Activated naive CD8-positive, alpha-beta T cell treated with anti-CD3 and anti-CD28 coated beads, Interleukin-2, amount 10 ng/mL, durations not matched to agents 7 days and 5 days (primary cell): ENCODE data around the gene B4GALT6. TPM values are rescaled to one million over a fixed set of nuclear protein-coding genes. Genes with fewer than 3 reads are reported as not detected.

Experiments
- ATAC-seq: fragments of 150-1000 bp; cut with Tn5 transposase; one replicate; pipeline ENCODE4 v1.10.0; 2021; ENCODE audit warnings: low read depth, moderate library complexity
- POLR2A ChIA-PET: fragments of 350-600 bp; sonication (Branson Sonifier 250); formaldehyde crosslinking; loops from one replicate; lab custom pipeline; 2021; ENCODE audit warnings: antibody characterized with exemption; lab: Charles Lee
- DNase-seq: peaks from one replicate; pipeline ENCODE4 v3.0.0; 2021
- H3K27ac Mint-ChIP-seq: one replicate; pipeline ENCODE4 v1.8.0; 2022; ENCODE audit warnings: mild to moderate bottlenecking, mixed read lengths
- H3K27me3 Mint-ChIP-seq: one replicate; pipeline ENCODE4 v1.8.0; 2022; ENCODE audit warnings: mild to moderate bottlenecking, moderate library complexity, mixed read lengths
- H3K36me3 Mint-ChIP-seq: one replicate; pipeline ENCODE4 v1.8.0; 2021; ENCODE audit warnings: mild to moderate bottlenecking, mixed read lengths
- H3K4me1 Mint-ChIP-seq: one replicate; pipeline ENCODE4 v1.8.0; 2021; ENCODE audit warnings: mixed read lengths
- H3K4me3 Mint-ChIP-seq: one replicate; pipeline ENCODE4 v1.8.0; 2022; ENCODE audit warnings: mild to moderate bottlenecking, moderate library complexity, mixed read lengths
- H3K9me3 Mint-ChIP-seq: one replicate; pipeline ENCODE4 v1.8.0; 2021; ENCODE audit warnings: mixed read lengths
- total RNA-seq, 2 experiments: library from RNA; stranded (reverse); gene quantifications; one replicate each; pipeline ENCODE4 v1.2.3, GENCODE V29; 2021

Gene B4GALT6
- total RNA-seq, 2 experiments from 2014 or later = 0.48 to 0.58 TPM

- Mint-ChIP-seq H3K4me3 (no peak overlapping the region), H3K27me3 (peaks cover 3% of the 10 kb centered on the region), H3K27ac (no peak overlapping the region), H3K36me3 (no peaks in the 10 kb centered on the region), H3K4me1 (peaks cover 11% of the 10 kb centered on the region), H3K9me3 (no peaks in the 10 kb centered on the region)
- POLR2A ChIA-PET = no interaction called here
- ATAC-seq = no peak
- DNase-seq = no peak
Observed at GRCh38 chr18:31630549-31630948, 53.8 kb downstream of the B4GALT6 start.

- H3K4me3 Mint-ChIP-seq = no peak overlapping the region
- H3K27ac Mint-ChIP-seq = no peak overlapping the region
- no peak for DNase-seq
- no peaks in the 10 kb centered on the region for H3K4me1 Mint-ChIP-seq
- ATAC-seq = no peak
- POLR2A ChIA-PET = no interaction called here
- H3K27me3 Mint-ChIP-seq = peaks cover 7% of the 10 kb centered on the region
- no peaks in the 10 kb centered on the region for H3K36me3 Mint-ChIP-seq
- H3K9me3 Mint-ChIP-seq = no peaks in the 10 kb centered on the region
Observed at GRCh38 chr18:31626409-31626808, 58.0 kb downstream of the B4GALT6 start.

DNA sequence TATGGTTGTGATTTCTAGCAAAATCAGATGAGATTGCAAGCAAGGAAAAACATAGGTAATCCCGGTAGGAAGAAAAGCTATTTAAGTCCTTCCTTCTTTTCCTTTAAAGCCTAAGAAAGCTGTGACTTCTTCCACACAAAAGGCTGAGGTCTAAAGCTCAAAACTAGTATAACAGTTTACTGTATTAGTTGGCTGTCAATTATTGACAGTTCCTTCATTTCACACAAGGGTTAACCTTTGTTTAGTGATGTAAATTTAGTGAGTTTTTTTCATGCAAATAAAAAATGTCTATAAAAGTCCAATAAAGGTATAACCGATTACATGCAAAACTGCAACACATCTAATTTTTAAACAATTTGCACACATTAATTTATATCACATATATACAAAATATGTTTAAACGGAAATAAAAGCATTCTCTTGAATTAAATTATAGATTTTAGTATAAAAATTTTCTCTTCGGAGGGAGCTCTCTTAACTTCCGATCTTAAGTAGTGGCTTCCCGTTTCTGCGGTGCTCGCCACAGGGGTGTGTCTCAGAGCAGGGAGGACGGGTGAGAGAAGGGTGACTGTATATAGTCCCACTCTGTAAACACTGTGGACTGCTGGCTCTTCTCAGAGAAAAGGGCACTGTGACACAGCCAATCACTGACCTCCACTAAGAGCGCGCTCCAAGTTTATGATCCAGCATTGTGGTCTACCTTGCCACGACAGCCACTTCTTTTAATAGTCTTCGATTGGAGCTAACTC, 59.3 kb downstream of the B4GALT6 start:
- DNase-seq (no peak), ATAC-seq (no peak)
- Mint-ChIP-seq H3K27me3 (peaks cover 7% of the 10 kb centered on the region), H3K4me3 (no peak overlapping the region), H3K27ac (no peak overlapping the region), H3K36me3 (no peaks in the 10 kb centered on the region), H3K9me3 (no peaks in the 10 kb centered on the region), H3K4me1 (no peaks in the 10 kb centered on the region)
- POLR2A ChIA-PET = no interaction called here

GRCh38 chr18:31619291-31619690, 65.1 kb downstream of the B4GALT6 start:
- POLR2A ChIA-PET = no interaction called here
- Mint-ChIP-seq H3K36me3 (no peaks in the 10 kb centered on the region), H3K4me1 (no peaks in the 10 kb centered on the region), H3K27me3 (peaks cover 10% of the 10 kb centered on the region), H3K9me3 (no peaks in the 10 kb centered on the region), H3K4me3 (no peak overlapping the region), H3K27ac (no peak overlapping the region)
- no peak for DNase-seq
- no peak for ATAC-seq

DNA sequence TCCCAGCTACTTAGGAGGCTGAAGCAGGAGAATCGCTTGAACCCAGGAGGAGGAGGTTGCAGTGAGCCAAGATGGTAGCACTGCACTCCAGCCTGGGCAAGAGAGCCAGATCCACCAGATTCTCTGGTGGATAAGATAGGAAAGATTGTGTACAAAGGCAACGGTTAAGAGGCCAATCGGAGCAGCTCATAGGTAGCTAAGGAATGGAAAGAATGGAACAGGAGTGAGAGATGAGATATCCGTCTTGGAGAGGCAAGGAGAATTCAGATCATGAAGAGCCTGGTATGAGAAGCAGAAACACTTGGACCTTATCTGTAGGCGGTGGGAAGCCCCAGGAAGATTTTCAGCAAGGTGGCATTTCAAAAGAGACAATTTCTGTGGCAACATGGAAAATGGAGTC, 65.6 kb downstream of the B4GALT6 start:
- Mint-ChIP-seq H3K4me3 (no peak overlapping the region), H3K4me1 (no peaks in the 10 kb centered on the region), H3K9me3 (no peaks in the 10 kb centered on the region), H3K36me3 (no peaks in the 10 kb centered on the region), H3K27ac (no peak overlapping the region), H3K27me3 (peaks cover 10% of the 10 kb centered on the region)
- ATAC-seq (no peak), DNase-seq (no peak)
- POLR2A ChIA-PET = no interaction called here

- ATAC-seq (no peak), DNase-seq (no peak)
- no peaks in the 10 kb centered on the region for H3K4me1 Mint-ChIP-seq
- H3K27me3 Mint-ChIP-seq = peaks cover 7% of the 10 kb centered on the region
- POLR2A ChIA-PET = no interaction called here
- H3K9me3 Mint-ChIP-seq = no peaks in the 10 kb centered on the region
- H3K4me3 Mint-ChIP-seq = no peak overlapping the region
- no peaks in the 10 kb centered on the region for H3K36me3 Mint-ChIP-seq
- no peak overlapping the region for H3K27ac Mint-ChIP-seq
Observed at GRCh38 chr18:31617031-31617717, 67.2 kb downstream of the B4GALT6 start.

- no peak for ATAC-seq
- DNase-seq = no peak
- POLR2A ChIA-PET = no interaction called here
- Mint-ChIP-seq H3K27me3 (peaks cover 5% of the 10 kb centered on the region), H3K9me3 (no peaks in the 10 kb centered on the region), H3K27ac (no peak overlapping the region), H3K36me3 (no peaks in the 10 kb centered on the region), H3K4me3 (no peak overlapping the region), H3K4me1 (no peaks in the 10 kb centered on the region)
Observed at GRCh38 chr18:31616586-31616985, 67.8 kb downstream of the B4GALT6 start.

DNA sequence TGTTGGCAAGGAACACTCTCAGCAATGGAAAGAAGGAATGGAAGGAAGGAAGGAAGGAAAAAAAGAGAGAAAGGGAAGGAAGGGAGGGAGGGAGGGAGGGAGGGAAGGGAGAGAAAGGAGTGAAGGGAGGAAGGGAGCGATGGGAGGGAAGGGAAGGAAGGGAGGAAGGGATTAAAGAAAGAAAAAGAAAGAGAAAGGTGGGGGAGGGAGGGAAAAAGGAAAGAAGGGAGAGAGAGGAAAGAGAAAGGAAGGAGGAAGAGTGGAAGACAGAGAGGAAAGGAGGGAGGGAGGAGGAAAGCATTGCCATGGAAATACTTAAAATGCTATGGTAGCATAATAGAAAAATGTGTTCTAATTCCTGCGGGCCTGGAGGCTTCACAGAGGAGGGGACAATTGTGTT, 70.3 kb downstream of the B4GALT6 start:
- POLR2A ChIA-PET = no interaction called here

GRCh38 chr18:31612124-31612523, 72.3 kb downstream of the B4GALT6 start:
- no peak for ATAC-seq
- Mint-ChIP-seq H3K9me3 (no peaks in the 10 kb centered on the region), H3K4me1 (no peaks in the 10 kb centered on the region), H3K36me3 (no peaks in the 10 kb centered on the region), H3K27ac (no peak overlapping the region), H3K4me3 (no peak overlapping the region), H3K27me3 (peaks cover 12% of the 10 kb centered on the region)
- no peak for DNase-seq
- POLR2A ChIA-PET = no interaction called here

More for the DNA sequence above, 70.3 kb downstream of the B4GALT6 start:
- H3K9me3 Mint-ChIP-seq = no peaks in the 10 kb centered on the region
- no peaks in the 10 kb centered on the region for H3K4me1 Mint-ChIP-seq
- H3K27ac Mint-ChIP-seq = no peak overlapping the region
- DNase-seq = no peak
- no peak for ATAC-seq
- H3K36me3 Mint-ChIP-seq = no peaks in the 10 kb centered on the region
- no peak overlapping the region for H3K4me3 Mint-ChIP-seq
- H3K27me3 Mint-ChIP-seq = peaks cover 9% of the 10 kb centered on the region

DNA sequence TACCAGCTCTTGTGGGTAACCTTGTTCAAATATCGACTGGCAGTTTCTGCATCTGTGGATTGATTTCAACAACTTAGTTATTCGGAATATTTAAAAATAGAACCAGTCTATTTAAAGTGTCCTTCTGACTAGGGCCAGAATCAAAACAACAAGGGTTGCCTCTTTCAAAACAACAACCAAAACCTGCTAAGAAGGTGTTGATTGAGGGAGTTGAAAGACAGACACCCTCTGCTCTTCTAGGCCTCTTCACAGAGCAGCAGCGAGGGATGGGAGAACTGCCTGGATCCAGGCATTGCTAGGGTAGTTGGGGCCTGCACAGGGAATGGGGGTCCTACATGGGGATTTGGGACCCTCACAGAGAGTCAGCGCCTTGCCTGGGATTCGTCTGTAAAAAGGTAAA, 72.9 kb downstream of the B4GALT6 start:
- H3K9me3 Mint-ChIP-seq = no peaks in the 10 kb centered on the region
- ATAC-seq = no peak
- peaks cover 12% of the 10 kb centered on the region for H3K27me3 Mint-ChIP-seq
- POLR2A ChIA-PET = no interaction called here
- H3K4me1 Mint-ChIP-seq = no peaks in the 10 kb centered on the region
- no peak overlapping the region for H3K4me3 Mint-ChIP-seq
- no peaks in the 10 kb centered on the region for H3K36me3 Mint-ChIP-seq
- H3K27ac Mint-ChIP-seq = no peak overlapping the region
- DNase-seq = no peak

- Mint-ChIP-seq H3K9me3 (no peaks in the 10 kb centered on the region), H3K36me3 (no peaks in the 10 kb centered on the region), H3K27me3 (peaks cover 11% of the 10 kb centered on the region), H3K4me3 (no peak overlapping the region), H3K4me1 (no peaks in the 10 kb centered on the region), H3K27ac (no peak overlapping the region)
- POLR2A ChIA-PET = no interaction called here
- no peak for ATAC-seq
- no peak for DNase-seq
Observed at GRCh38 chr18:31610286-31611205, 73.8 kb downstream of the B4GALT6 start.

- Mint-ChIP-seq H3K27ac (no peak overlapping the region), H3K9me3 (no peaks in the 10 kb centered on the region), H3K27me3 (peaks cover 11% of the 10 kb centered on the region), H3K36me3 (no peaks in the 10 kb centered on the region), H3K4me1 (no peaks in the 10 kb centered on the region), H3K4me3 (no peak overlapping the region)
- POLR2A ChIA-PET = no interaction called here
- DNase-seq (no peak), ATAC-seq (no peak)
Observed at GRCh38 chr18:31609886-31610285, 74.5 kb downstream of the B4GALT6 start.

GRCh38 chr18:31607384-31607783, 77.0 kb downstream of the B4GALT6 start:
- ATAC-seq = no peak
- POLR2A ChIA-PET = no interaction called here

More at GRCh38 chr18:31607384-31607783, 77.0 kb downstream of the B4GALT6 start:
- no peak overlapping the region for H3K4me3 Mint-ChIP-seq
- H3K9me3 Mint-ChIP-seq = peaks cover 1% of the 10 kb centered on the region
- H3K36me3 Mint-ChIP-seq = no peaks in the 10 kb centered on the region
- DNase-seq = no peak
- H3K4me1 Mint-ChIP-seq = no peaks in the 10 kb centered on the region
- peaks cover 11% of the 10 kb centered on the region for H3K27me3 Mint-ChIP-seq
- no peak overlapping the region for H3K27ac Mint-ChIP-seq
